GM23338 (cell line): ENCODE measurements around the gene TXNRD3. TPM values are rescaled to one million over a fixed set of nuclear protein-coding genes. Genes with fewer than 3 reads are reported as not detected.

ENCODE experiments used
- ATAC-seq: fragments of 200-7000 bp; cut with Tn5 transposase; 3 replicates; pipeline ENCODE4 v1.9.1; 2020
- DNase-seq: peaks from one replicate; pipeline ENCODE4 v3.0.0-alpha.2; 2015; ENCODE audit warnings: low spot score
- H2AFZ ChIP-seq: fragments of 200-600 bp; sonication (generic); 2 replicates; pipeline ENCODE4 v1.8.0; 2016; ENCODE audit warnings: antibody characterized with exemption, mild to moderate bottlenecking, moderate library complexity
- H3F3A ChIP-seq: fragments of 200-600 bp; sonication (generic); replicated peaks from 2 replicates; pipeline ENCODE4 v1.8.0; 2017; ENCODE audit warnings: antibody characterized with exemption, mixed run types, low read depth
- H3K27ac ChIP-seq: fragments of 200-600 bp; sonication (generic); 2 replicates; pipeline ENCODE4 v1.6.1; 2016; ENCODE audit warnings: low read depth
- H3K27me3 ChIP-seq: fragments of 200-600 bp; sonication (generic); 2 replicates; pipeline ENCODE4 v1.8.0; 2016; ENCODE audit warnings: mild to moderate bottlenecking, mixed run types, moderate library complexity; ENCODE audit not compliant: insufficient read depth
- H3K36me3 ChIP-seq: fragments of 200-600 bp; sonication (generic); 2 replicates; pipeline ENCODE4 v1.8.0; 2016; ENCODE audit warnings: mild to moderate bottlenecking; ENCODE audit not compliant: insufficient read depth
- H3K4me1 ChIP-seq: fragments of 200-600 bp; sonication (generic); 2 replicates; pipeline ENCODE4 v1.8.0; 2016; ENCODE audit warnings: mild to moderate bottlenecking, moderate library complexity; ENCODE audit not compliant: insufficient read depth
- H3K4me2 ChIP-seq: fragments of 200-600 bp; sonication (generic); 2 replicates; pipeline ENCODE4 v1.7.1; 2017; ENCODE audit warnings: mixed run types
- H3K4me3 ChIP-seq: fragments of 200-600 bp; sonication (generic); 2 replicates; pipeline ENCODE4 v1.6.1; 2016; ENCODE audit warnings: mixed run types
- H3K79me2 ChIP-seq: fragments of 200-600 bp; sonication (generic); replicated peaks from 2 replicates; pipeline ENCODE4 v1.8.0; 2017; ENCODE audit warnings: mild to moderate bottlenecking; ENCODE audit not compliant: insufficient read depth
- H3K9me2 ChIP-seq: fragments of 200-600 bp; sonication (generic); 2 replicates; pipeline ENCODE4 v1.8.0; 2017; ENCODE audit not compliant: insufficient read depth
- H4K20me1 ChIP-seq: fragments of 200-600 bp; sonication (generic); replicated peaks from 2 replicates; pipeline ENCODE4 v1.8.0; 2017; ENCODE audit warnings: mild to moderate bottlenecking; ENCODE audit not compliant: insufficient read depth
- H3K27ac Mint-ChIP-seq: 2 replicates; pipeline ENCODE4 v1.8.0; 2020; ENCODE audit warnings: inconsistent platforms, mild to moderate bottlenecking, moderate library complexity, mixed read lengths
- H3K27me3 Mint-ChIP-seq: 3 replicates; pipeline ENCODE4 v1.8.0; 2022; ENCODE audit warnings: low read depth, mild to moderate bottlenecking, moderate library complexity, mixed read lengths, inconsistent platforms; ENCODE audit not compliant: insufficient read depth, poor library complexity
- H3K36me3 Mint-ChIP-seq: 3 replicates; pipeline ENCODE4 v1.8.0; 2021; ENCODE audit warnings: low read depth, mild to moderate bottlenecking, inconsistent platforms, moderate library complexity, mixed read lengths
- H3K4me1 Mint-ChIP-seq: 3 replicates; pipeline ENCODE4 v1.8.0; 2020; ENCODE audit warnings: mild to moderate bottlenecking, inconsistent platforms, mixed read lengths
- H3K4me3 Mint-ChIP-seq: 3 replicates; pipeline ENCODE4 v1.8.0; 2021; ENCODE audit warnings: moderate library complexity, mild to moderate bottlenecking, inconsistent platforms, mixed read lengths
- H3K9me3 Mint-ChIP-seq: 3 replicates; pipeline ENCODE4 v1.8.0; 2020; ENCODE audit warnings: moderate library complexity, mild to moderate bottlenecking, inconsistent platforms, mixed read lengths
- CREB1 ChIP-seq: fragments of 250-450 bp; sonication (Bioruptor Pico); IDR thresholded peaks from 2 replicates; pipeline ENCODE4 v1.5.0; 2020; ENCODE audit warnings: low read depth, mild to moderate bottlenecking, moderate library complexity
- CTCF ChIP-seq, 2 experiments: fragments of 200-600 bp in 1 of 2; sonication (generic) in 1 of 2; conservative IDR thresholded peaks; 2 replicates each; pipeline versions ENCODE4 v1.5.1 to v1.6.1; 2016 to 2017; ENCODE audit warnings: antibody characterized with exemption in 2 of 2, low read depth in 2 of 2, mild to moderate bottlenecking in 2 of 2, moderate library complexity in 1 of 2
- ETS1 ChIP-seq: IDR thresholded peaks from 2 replicates; pipeline ENCODE4 v1.6.1; 2016; ENCODE audit warnings: antibody characterized with exemption
- EZH2 ChIP-seq: fragments of 200-600 bp; sonication (generic); IDR thresholded peaks from one replicate; pipeline ENCODE4 v1.8.0; 2017; ENCODE audit warnings: antibody characterized with exemption, mild to moderate bottlenecking, low read depth; ENCODE audit not compliant: unreplicated experiment
- EZH2phosphoT487 ChIP-seq: fragments of 200-600 bp; sonication (generic); IDR thresholded peaks from one replicate; pipeline ENCODE4 v1.8.1; 2018; ENCODE audit warnings: antibody characterized with exemption; ENCODE audit not compliant: unreplicated experiment
- JUNB ChIP-seq: IDR thresholded peaks from one replicate; pipeline ENCODE4 v1.6.1; 2016; ENCODE audit warnings: antibody characterized with exemption; ENCODE audit not compliant: unreplicated experiment
- NANOG ChIP-seq: IDR thresholded peaks from 2 replicates; pipeline ENCODE4 v1.6.1; 2016; ENCODE audit warnings: antibody characterized with exemption, borderline replicate concordance
- POLR2AphosphoS5 ChIP-seq: IDR thresholded peaks from 2 replicates; pipeline ENCODE4 v1.6.1; 2016; ENCODE audit warnings: antibody characterized with exemption, low read depth
- STAT1 ChIP-seq: IDR thresholded peaks from one replicate; pipeline ENCODE4 v1.6.1; 2016; ENCODE audit warnings: antibody characterized with exemption; ENCODE audit not compliant: unreplicated experiment
- ZNF331 ChIP-seq: fragments of 250-450 bp; sonication (Bioruptor Pico); IDR thresholded peaks from 2 replicates; pipeline ENCODE4 v1.5.0; 2020; ENCODE audit warnings: low read depth, mild to moderate bottlenecking, moderate library complexity
- long read RNA-seq: library from polyadenylated mRNA; unstranded; transcript quantifications from one replicate; pipeline ENCODE4 v2.0.0, GENCODE V29; 2020; ENCODE audit not compliant: unreplicated experiment
- polyA plus RNA-seq: library from polyadenylated mRNA; unstranded; fragments of >200 nt; fragmentation: Nextera tagmentation; extraction: Ambion mirVana; gene quantifications from 2 replicates; pipeline ENCODE4 v1.2.1, GENCODE V29; 2016
- total RNA-seq: library from RNA; depleted of rRNA; stranded (reverse); fragments of >200 nt; shearing (Covaris generic); gene quantifications from 2 replicates; pipeline ENCODE4 v1.2.3, GENCODE V29; 2014; rRNA removed

Gene TXNRD3
- total RNA-seq (4.0 and 4.1 TPM in 2 replicates), polyA plus RNA-seq (1.8 and 3.0 TPM in 2 replicates)
- long read RNA-seq, partial matches to known transcripts: 0 of 1 reads
- long read RNA-seq, other reads (novel, unspliced or antisense): 1 of 1 reads

GRCh38 chr3:126654571-126655383 is at the start of gene TXNRD3:
TSS of gene TXNRD3 (minus strand) at chr3:126655124.
- H3K27ac ChIP-seq: no peak within 1 kb of the TSS
- no peaks in the 10 kb centered on the region; the same call in 1 of the 2 replicates for H4K20me1 ChIP-seq
- H3F3A ChIP-seq: no peaks in the 10 kb centered on the region
- Mint-ChIP-seq H3K9me3 (peaks cover 14% of the 10 kb centered on the region), H3K27ac (no peak within 1 kb of the TSS), H3K36me3 (peaks cover 4% of the 10 kb centered on the region; the same call in 1 of the 3 replicates), H3K27me3 (peaks cover 17% of the 10 kb centered on the region), H3K4me3 (peak within 1 kb of the TSS; percentile 82), H3K4me1 (peaks cover 3% of the 10 kb centered on the region; the same call in 1 of the 3 replicates)
- no peaks in the 10 kb centered on the region for H3K79me2 ChIP-seq
- no peaks in the 10 kb centered on the region; the same call in 1 of the 2 replicates for H3K4me1 ChIP-seq
- H3K4me3 ChIP-seq: peak within 1 kb of the TSS; percentile 59
- DNase-seq: peak; percentile 78
- H3K27me3 ChIP-seq: peaks cover 28% of the 10 kb centered on the region
- ATAC-seq: peak; percentile 87
- H2AFZ ChIP-seq: peak within 1 kb of the TSS; percentile 94
- H3K9me2 ChIP-seq: no peaks in the 10 kb centered on the region
- no peaks in the 10 kb centered on the region for H3K36me3 ChIP-seq
- TF ChIP-seq CTCF (conservative IDR thresholded peaks at IDR 0.05; ENCODE audit: low read depth in 2 of 2): peak in 1 of 2 experiments; percentile 2; a peak in 1 of 4 replicates
- no peak for TF ChIP-seq EZH2phosphoT487
- no peak for TF ChIP-seq JUNB
- TF ChIP-seq NANOG: no peak
- peak; percentile 4 for TF ChIP-seq EZH2
- TF ChIP-seq STAT1: no peak
- TF ChIP-seq POLR2AphosphoS5: peak; percentile 56
- H3K4me2 ChIP-seq: peak within 1 kb of the TSS; percentile 92

DNA sequence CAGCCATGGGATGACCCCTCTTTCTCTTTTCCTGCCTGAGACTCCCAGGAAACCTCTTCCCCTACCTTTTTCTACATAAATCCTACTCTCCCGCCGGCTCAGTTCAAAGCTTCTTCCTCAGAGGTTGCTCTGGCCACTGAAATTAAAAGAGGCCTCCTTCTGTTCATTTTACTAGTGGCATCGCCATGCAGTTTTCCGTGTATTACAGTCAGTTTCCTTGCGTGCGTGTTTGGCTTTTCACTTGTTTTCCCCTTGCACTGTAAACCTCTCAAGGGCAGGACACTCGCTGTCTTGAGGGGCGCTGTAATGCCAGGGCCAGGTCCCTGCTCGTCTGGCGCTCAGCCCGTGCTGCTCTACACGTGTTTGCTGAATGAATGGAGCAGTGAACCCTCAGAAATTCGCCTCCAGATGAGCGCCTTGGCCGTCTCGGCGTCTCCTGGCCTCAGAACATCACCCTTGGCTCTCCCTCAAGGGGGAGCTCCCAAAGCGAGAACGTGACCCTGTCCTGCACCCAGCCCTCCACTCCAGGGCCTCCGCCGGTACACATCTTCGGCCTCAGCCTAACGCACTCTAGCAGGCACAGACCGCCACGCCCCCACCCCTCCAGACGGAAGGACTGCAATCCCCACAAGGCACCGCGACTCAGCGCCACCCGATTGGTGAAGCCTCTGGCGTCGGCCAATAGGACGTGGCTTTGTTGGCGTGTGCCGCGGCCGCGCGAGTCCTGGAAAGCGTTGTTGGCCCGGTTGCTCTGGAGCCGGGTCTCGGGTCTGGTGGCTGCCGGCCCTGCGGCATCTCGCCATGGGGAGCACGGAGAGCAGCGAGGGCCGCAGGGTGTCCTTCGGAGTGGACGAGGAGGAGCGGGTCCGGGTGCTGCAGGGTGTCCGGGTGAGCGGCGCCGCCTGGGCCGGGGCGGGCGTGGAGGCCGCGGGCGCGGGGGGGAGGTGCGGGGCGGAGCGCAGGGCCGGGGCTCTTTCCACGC is 48.9 kb upstream of the TXNRD3 start, which contains the start of gene CHCHD6:
Gene CHCHD6, plus strand, starts transcription at position 729 of the 982 bp plus-strand sequence. Its CDS starts 73 bp downstream, at position 802.
- Histone ChIP-seq H2AFZ (peak within 1 kb of the TSS; percentile 98), H3K36me3 (no peaks in the 10 kb centered on the region), H3F3A (no peaks in the 10 kb centered on the region), H4K20me1 (peaks cover 11% of the 10 kb centered on the region; the same call in 1 of the 2 replicates), H3K27me3 (peaks cover 10% of the 10 kb centered on the region), H3K79me2 (peaks cover 39% of the 10 kb centered on the region), H3K4me1 (peaks cover 10% of the 10 kb centered on the region), H3K4me2 (peak within 1 kb of the TSS; percentile 90), H3K27ac (no peak within 1 kb of the TSS), H3K4me3 (peak within 1 kb of the TSS; percentile 84), H3K9me2 (no peaks in the 10 kb centered on the region)
- Mint-ChIP-seq H3K27ac (no peak within 1 kb of the TSS), H3K9me3 (no peaks in the 10 kb centered on the region), H3K27me3 (peaks cover 8% of the 10 kb centered on the region), H3K4me1 (peaks cover 19% of the 10 kb centered on the region), H3K4me3 (peak within 1 kb of the TSS; percentile 88), H3K36me3 (peaks cover 6% of the 10 kb centered on the region; the same call in 2 of the 3 replicates)
- TF ChIP-seq CTCF (conservative IDR thresholded peaks at IDR 0.05; ENCODE audit: low read depth in 2 of 2) (peak; percentile 25 to 56), ETS1 (peak; percentile 92), CREB1 (CRISPR knock-in tag) (peak; percentile 58; the same call in 1 of the 2 replicates), JUNB (no peak), POLR2AphosphoS5 (peak; percentile 61), ZNF331 (no peak)
- ATAC-seq (peak; percentile 98), DNase-seq (peak; percentile 98)
